NT2/D1 (cell line): ENCODE results near the gene KCNK5.

Experiments
- SUZ12 ChIP-seq: IDR thresholded peaks from 2 replicates; pipeline ENCODE4 v1.6.1; 2011; ENCODE audit not compliant: insufficient read length, insufficient read depth; ENCODE audit errors: extremely low read depth
- YY1 ChIP-seq: IDR thresholded peaks from 2 replicates; pipeline ENCODE4 v1.6.1; 2011; ENCODE audit not compliant: insufficient read length, insufficient read depth
- ZNF274 ChIP-seq: IDR thresholded peaks from 2 replicates; pipeline ENCODE4 v1.6.1; 2011; ENCODE audit warnings: mild to moderate bottlenecking, low read depth, low read length

- no peak for TF ChIP-seq YY1
- TF ChIP-seq ZNF274 = no peak
- TF ChIP-seq SUZ12 = no peak
Measured at GRCh38 chr6:39178804-39179203, 50.5 kb downstream of the KCNK5 start.
